C4-2B (cell line): ENCODE measurements around the gene GAB4.

Source experiments
- H3K27ac ChIP-seq: fragments of 450-650 bp; 2 replicates; pipeline ENCODE4 v1.5.1; 2017
- CTCF ChIP-seq: fragments of 450-650 bp; conservative IDR thresholded peaks from 2 replicates; pipeline ENCODE4 v1.5.1; 2017; ENCODE audit warnings: mild to moderate bottlenecking
- ZFX ChIP-seq: fragments of 450-650 bp; IDR thresholded peaks from 2 replicates; pipeline ENCODE4 v1.6.1; 2017

Gene GAB4

GRCh38 chr22:17007257-17007656, 765 bp downstream of the GAB4 start:
- TF ChIP-seq ZFX (no peak), CTCF (no peak)
- no peak overlapping the region for H3K27ac ChIP-seq

GRCh38 chr22:16989915-16990314, 18.1 kb downstream of the GAB4 start:
- H3K27ac ChIP-seq, result no peak overlapping the region

DNA sequence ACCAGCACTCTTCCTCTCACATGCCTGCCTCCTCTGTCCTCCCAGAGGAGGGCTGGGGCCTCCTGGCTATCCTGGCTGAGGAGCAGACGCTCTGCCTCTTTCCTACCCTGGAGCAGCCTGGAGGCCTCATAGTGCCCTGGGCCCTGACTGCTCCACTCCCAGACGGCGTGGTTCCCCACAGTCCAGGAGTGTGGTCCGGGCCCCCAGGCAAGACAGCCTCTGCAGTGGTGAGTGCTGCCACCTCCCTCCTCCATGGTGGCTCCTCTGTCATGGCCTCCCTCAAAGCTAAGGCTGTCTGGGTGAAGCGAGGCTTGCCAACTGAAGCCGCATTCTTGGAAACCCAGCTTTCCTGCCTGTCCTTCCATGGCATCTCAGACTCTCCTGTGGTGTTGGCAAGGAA, 19.8 kb downstream of the GAB4 start:
- no peak overlapping the region for H3K27ac ChIP-seq

More at GRCh38 chr22:16989915-16990314, 18.1 kb downstream of the GAB4 start:
- no peak for TF ChIP-seq ZFX
- no peak for TF ChIP-seq CTCF

DNA sequence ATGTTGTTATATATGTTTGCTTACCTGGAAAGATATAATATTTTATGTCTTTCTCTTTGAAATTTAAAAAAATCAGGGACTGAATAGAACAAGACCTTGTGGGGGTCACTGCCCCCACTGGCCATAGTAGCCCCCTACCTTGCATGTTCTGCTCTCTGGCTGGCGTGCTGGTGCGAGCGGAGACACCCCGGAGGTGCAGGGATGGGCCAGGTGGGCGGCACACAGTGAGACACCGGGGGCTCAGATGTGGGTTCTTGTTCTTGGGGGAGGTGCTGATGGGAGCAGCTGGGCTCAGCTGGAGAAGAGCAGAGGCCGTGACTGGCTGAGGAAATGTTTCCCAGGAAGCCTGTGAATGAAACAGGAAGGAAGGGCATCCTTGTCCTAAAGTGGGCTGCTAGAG, 20.2 kb downstream of the GAB4 start:
- H3K27ac ChIP-seq, result no peak overlapping the region
- TF ChIP-seq CTCF, result no peak
- TF ChIP-seq ZFX, result no peak

More for the DNA sequence above, 19.8 kb downstream of the GAB4 start:
- TF ChIP-seq CTCF (no peak), ZFX (no peak)

- H3K27ac ChIP-seq, result no peak overlapping the region
- TF ChIP-seq ZFX (no peak), CTCF (no peak)
Observed at GRCh38 chr22:16975155-16975885, 32.7 kb downstream of the GAB4 start.

DNA sequence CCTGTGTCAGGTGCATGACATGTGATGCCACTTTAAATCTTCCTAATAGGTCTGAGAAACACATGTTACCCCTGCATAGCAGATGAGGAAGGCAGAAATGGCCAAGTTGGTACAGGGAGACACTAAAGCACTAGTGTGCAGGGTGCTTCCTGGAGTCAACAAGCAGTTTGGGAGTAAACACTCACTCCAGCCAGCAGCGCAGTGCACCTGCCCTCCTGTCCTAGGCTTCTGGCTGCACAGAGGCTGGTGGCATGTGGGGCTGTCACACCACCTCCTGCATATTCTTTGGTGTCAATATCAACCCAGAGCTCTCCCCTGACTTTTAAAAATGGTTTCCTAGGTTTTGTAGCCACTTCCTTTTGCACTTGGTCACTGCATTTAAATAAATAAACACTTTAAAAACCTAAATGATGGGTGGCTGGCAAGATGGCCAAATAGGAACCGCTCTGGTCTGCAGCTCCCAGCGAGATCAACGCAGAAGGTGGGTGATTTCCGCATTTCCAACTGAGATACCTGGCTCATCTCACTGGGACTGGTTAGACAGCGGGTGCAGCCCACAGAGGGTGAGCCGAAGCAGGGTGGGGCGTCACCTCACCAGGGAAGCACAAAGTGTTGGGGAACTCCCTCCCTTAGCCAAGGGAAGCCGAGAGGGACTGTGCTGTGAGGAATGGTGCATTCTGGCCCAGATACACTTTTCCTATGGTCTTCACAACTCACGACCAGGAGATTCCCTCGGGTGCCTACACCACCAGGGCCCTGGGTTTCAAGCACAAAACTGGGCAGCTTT, 33.5 kb downstream of the GAB4 start:
- no peak overlapping the region for H3K27ac ChIP-seq
- no peak for TF ChIP-seq CTCF
- TF ChIP-seq ZFX, result no peak

DNA sequence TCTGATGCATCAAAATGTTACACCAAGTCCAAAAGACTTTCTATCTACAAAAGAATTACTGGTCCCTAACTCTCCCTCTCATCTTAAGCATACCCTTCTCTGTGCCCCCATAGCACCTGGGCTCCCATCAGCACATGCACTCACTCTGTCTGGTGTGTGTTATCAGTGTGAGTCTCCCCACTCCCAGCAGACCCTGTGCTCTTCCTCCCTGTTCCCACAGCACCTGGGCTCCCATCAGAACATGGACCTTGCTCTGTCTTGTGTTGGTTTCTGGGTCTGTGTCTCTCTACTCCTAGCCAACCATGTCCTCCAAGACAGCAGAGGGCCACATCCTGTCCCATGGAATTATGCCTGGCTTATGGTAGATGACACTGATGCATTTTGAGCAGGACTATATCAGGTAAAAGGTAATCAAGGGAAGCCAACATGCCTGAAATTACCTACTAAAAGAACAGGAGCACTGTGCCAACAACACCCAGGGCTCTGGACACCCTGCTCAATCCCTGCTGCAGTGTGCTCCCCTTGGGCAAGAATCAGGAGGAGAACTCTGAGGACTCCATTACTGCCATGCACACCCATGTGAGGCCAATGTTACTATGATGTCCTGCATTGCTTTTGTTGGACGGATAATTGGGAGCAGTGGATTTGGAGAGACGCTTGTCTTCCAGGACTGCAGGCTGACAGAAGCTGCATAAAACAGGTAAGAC, 34.3 kb downstream of the GAB4 start:
- TF ChIP-seq CTCF, result no peak
- no peak for TF ChIP-seq ZFX
- no peak overlapping the region for H3K27ac ChIP-seq
